HUES6 (cell line): Measurements from ENCODE around the gene POLD3.
"Not testable (repeated sequence)": the region's sequence is repeated elsewhere in the genome, so short reads cannot be mapped to it uniquely, and the experiment has no call there.

Experiments used
- H3K27ac ChIP-seq: 2 replicates; pipeline ENCODE4 v1.7.0; 2013; ENCODE audit warnings: low read depth, mild to moderate bottlenecking, low read length, inconsistent platforms
- H3K27me3 ChIP-seq: 2 replicates; pipeline ENCODE4 v1.6.1; 2013; ENCODE audit warnings: low read length; ENCODE audit not compliant: control insufficient read depth, insufficient read depth
- H3K36me3 ChIP-seq: 2 replicates; pipeline ENCODE4 v1.6.1; 2013; ENCODE audit warnings: low read length; ENCODE audit not compliant: control insufficient read depth, insufficient read depth
- H3K4me1 ChIP-seq: 2 replicates; pipeline ENCODE4 v1.6.1; 2013; ENCODE audit warnings: low read length; ENCODE audit not compliant: control insufficient read depth, insufficient read depth
- H3K4me3 ChIP-seq: 2 replicates; pipeline ENCODE4 v1.5.1; 2013; ENCODE audit warnings: low read depth, low read length
- H3K9ac ChIP-seq: one replicate; pipeline ENCODE4 v1.6.1; 2013; ENCODE audit warnings: mild to moderate bottlenecking, low read length
- H3K9me3 ChIP-seq: 2 replicates; pipeline ENCODE4 v1.6.1; 2013; ENCODE audit warnings: low read depth, low read length; ENCODE audit not compliant: control insufficient read depth, insufficient read depth

The POLD3 gene

DNA sequence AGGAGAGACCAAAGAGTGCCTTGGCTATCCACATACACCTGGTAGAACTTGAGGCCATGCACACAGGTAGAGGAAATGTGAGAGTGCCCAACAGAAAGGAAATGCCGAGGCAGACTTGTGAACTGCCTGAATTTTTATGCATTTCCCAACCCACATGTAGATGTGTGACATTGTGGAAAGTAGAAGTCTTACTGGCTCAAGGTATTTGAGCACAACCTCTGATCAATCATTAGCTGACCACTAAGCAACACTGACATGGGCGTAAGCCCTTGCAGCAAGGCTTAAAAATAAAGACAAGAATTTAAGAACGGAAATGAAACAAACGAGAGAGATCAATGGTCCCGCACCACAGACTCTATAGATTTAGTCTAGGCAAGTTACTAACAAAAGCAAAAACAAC is 62.6 kb downstream of the POLD3 start:
- Histone ChIP-seq H3K4me3 (no peak overlapping the region), H3K9ac (no peak overlapping the region), H3K27me3 (no peaks in the 10 kb centered on the region), H3K4me1 (no peaks in the 10 kb centered on the region), H3K9me3 (peaks cover 9% of the 10 kb centered on the region), H3K27ac (no peak overlapping the region), H3K36me3 (peaks cover 26% of the 10 kb centered on the region)

DNA sequence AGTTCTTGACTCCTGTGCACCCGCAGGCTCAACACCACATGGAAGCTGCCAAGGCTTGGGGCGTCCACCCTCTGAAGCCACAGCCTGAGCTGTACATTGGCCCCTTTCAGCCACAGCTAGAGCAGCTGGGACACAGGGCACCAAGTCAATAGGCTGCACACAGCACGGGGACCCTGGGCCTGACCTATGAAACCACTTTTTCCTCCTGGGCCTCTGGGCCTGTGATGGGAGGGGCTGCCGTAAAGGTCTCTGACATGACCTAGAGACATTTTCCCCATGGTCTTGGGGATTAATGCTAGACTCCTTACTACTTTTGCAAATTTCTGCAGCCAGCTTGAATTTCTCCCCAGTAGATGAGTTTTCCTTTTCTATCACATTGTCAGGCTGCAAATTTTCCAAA is 66.7 kb downstream of the POLD3 start:
- H3K9me3 ChIP-seq, H3K9ac ChIP-seq, H3K4me3 ChIP-seq, H3K4me1 ChIP-seq, H3K27ac ChIP-seq, H3K27me3 ChIP-seq, H3K36me3 ChIP-seq: not testable (repeated sequence)

DNA sequence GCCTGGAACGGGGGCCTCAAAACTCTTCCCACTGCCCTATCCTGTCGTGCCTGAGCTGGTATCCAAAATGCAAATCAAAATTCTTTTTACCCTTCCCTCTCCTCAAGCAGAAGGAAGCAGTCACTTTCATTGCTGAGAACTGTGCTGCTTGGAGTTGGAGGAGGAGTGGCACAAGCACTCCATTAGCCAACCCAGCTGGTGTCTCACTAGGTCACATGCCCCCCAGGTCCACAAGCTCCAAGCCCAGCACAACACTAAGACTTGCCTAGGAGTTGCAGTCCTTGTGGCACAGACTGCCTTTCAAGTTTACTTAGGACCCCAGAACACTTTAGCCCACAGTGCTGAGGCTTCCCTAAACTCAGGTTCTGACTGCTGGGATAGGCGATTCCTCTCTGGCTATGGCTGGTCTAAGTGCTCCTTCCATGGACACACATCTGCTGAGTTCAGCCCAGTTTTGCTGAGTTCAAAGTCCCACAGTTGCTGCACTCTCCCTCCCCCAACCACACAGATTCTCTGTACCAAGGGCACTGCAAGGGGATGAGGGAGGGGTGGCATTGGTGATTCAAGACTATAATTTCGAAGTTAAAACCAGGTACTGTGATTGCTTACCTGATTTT is 70.2 kb downstream of the POLD3 start:
- Histone ChIP-seq H3K27ac (no peak overlapping the region), H3K4me3 (no peak overlapping the region), H3K9me3 (peaks cover 9% of the 10 kb centered on the region), H3K27me3 (no peaks in the 10 kb centered on the region), H3K36me3 (no peaks in the 10 kb centered on the region; the same call in 1 of the 2 replicates), H3K9ac (no peak overlapping the region), H3K4me1 (peaks cover 6% of the 10 kb centered on the region)

DNA sequence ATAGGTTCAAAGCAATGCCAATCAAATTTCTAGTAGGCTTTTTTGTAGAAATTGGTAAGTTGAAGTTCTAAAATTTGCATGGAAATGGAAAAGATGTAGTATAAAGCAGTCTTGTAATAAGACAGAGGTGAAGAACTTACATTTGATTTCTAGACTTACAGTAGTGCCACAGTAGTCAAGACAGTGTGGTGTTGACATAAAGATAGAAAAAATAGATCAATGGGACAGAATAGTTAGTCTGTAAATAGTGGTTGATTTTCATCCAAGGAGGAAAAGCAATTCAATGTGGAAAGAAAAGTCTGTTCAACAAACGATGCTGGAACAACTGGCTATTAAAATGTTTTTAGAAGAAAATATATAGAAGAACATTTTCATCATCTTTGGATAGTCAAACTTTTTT is 70.9 kb downstream of the POLD3 start:
- Histone ChIP-seq H3K9me3 (peaks cover 9% of the 10 kb centered on the region), H3K9ac (no peak overlapping the region), H3K27me3 (no peaks in the 10 kb centered on the region), H3K27ac (no peak overlapping the region), H3K36me3 (no peaks in the 10 kb centered on the region; the same call in 1 of the 2 replicates), H3K4me1 (peaks cover 6% of the 10 kb centered on the region), H3K4me3 (no peak overlapping the region)

DNA sequence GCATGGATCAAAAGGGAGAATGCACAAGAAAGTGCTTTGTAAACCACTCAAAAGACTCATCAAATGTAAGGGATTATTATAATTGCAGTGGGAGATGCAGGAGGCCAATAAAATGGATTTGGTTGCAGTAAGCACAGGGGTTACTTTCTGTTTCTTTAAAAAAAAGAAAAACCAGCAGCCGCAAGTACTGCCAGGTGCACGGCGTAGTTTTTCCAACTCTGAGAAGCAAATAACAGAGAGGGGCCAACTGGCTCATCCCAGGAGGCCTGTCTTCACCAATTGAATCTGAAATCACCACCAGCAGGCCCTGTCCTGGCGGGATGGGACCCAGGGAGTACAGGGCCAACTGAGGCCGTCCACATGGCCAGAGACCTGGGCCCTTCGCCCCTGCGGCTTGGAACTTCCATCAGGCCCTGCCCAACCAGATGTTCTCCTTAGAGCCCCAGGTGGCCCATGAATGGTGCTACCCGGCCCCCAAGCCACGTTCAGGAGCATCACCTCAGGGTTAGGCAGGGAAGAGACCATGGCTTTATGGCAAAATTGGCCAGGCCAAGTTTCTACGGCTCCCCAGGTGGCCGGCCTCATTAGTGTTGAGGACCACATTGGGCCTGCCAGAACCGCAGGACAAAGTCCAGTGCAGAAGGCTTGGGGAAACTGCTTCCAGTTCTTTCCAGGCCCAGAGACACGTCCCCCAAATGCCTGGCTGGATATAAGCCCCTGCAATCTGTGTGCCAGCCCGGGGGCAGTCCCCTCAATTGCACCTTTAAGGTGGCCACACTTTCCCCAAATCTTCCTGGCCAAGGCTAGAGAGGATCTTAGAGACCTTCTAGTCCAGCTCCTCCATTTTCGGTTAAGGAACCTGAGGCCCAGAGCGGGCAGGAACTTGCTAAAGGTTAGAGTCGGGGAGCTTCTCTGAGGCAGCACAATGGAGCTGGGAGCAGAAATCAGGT is 77.1 kb downstream of the POLD3 start:
- Histone ChIP-seq H3K9me3 (peaks cover 2% of the 10 kb centered on the region; the same call in 1 of the 2 replicates), H3K4me1 (no peaks in the 10 kb centered on the region), H3K36me3 (no peaks in the 10 kb centered on the region), H3K9ac (no peak overlapping the region), H3K4me3 (no peak overlapping the region), H3K27me3 (no peaks in the 10 kb centered on the region), H3K27ac (no peak overlapping the region)

DNA sequence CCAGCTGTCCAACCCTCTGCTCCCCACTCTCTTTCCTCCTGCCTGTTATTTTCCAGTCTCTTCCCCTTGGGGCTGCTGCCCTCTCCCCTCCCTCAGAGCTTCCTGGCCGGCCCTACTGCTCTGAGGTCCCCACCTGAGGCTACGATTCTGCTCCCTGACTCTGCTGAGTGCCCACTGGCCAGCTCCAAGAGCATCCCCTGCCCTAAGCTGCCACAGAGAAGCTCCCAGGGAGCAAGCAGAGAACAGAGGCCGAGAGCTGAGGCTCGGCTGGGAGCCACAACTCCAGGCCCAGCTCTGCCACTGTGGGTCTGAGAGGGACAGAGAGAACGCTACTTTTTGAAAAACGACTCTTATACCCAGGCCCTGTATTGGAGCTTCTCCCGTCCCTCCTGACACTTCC is 77.8 kb downstream of the POLD3 start:
- Histone ChIP-seq H3K27ac (no peak overlapping the region), H3K4me3 (no peak overlapping the region), H3K9ac (no peak overlapping the region)

DNA sequence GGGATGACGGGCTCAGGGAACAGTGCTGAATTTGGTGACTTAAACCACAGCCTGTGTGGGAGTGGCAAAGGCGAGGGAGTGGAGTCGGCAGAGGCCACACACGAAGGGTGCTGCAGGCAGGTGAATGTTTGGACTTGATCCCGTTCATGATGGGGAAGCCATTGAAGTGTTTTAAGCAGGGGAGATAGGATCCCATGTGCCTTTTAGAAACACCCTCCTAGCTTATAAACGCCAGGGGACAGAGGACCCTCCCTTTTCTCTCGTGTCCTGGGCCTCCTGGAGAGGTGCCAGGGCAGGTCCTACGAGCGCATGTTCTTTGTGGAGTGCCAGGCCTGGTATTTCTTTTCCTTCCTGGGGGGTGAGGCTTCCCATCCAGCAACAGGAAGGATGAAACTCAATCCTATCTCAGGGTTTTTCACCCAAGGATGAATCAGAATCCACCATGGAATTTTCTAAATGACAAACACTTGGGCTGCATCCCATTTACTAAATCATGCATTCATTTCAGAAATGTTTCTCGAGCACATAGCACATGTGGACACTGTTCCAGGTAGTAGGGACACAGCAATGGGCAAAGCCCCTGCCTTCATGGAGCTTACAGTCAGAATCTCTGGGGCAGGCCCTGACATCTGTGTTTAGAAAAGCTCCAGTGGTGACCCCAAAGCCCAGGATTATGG is 79.3 kb downstream of the POLD3 start:
- Histone ChIP-seq H3K4me1 (no peaks in the 10 kb centered on the region), H3K9me3 (peaks cover 3% of the 10 kb centered on the region; the same call in 1 of the 2 replicates), H3K9ac (no peak overlapping the region), H3K27ac (no peak overlapping the region), H3K36me3 (no peaks in the 10 kb centered on the region), H3K4me3 (no peak overlapping the region), H3K27me3 (no peaks in the 10 kb centered on the region)

More for the DNA sequence above, 77.8 kb downstream of the POLD3 start:
- Histone ChIP-seq H3K36me3 (no peaks in the 10 kb centered on the region), H3K4me1 (no peaks in the 10 kb centered on the region), H3K27me3 (no peaks in the 10 kb centered on the region), H3K9me3 (peaks cover 3% of the 10 kb centered on the region; the same call in 1 of the 2 replicates)

DNA sequence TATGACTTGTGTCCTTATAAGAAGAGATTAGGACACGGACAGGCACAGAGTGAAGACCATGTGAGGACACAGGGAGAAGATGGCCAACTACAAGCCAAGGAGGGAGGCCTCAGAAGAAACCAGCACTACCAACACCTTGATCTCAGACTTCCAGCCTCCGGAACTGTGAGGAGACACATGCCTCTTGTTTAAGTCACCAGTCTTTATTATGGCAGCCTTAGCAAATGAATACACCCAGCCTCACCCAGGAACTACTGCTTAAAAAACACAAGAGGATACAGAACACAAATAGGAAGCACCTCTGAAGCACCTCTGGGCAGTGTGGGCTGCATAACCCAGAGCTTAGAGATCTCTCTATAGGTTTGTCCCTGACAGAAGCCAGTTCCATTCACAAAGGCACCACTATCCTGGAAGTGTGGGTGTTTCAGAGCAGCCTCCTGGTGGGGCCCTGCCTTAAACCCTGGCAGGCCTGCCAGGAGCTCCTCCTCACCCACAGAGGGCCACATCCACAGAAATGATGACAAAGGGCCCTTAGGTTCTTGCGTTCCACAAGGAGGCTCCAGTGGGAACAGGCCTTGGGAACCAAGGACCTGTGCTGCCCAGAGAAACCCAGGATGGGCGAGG is 80.1 kb downstream of the POLD3 start:
- Histone ChIP-seq H3K27ac (no peak overlapping the region), H3K9ac (no peak overlapping the region), H3K27me3 (no peaks in the 10 kb centered on the region), H3K36me3 (no peaks in the 10 kb centered on the region), H3K4me3 (no peak overlapping the region), H3K9me3 (peaks cover 3% of the 10 kb centered on the region; the same call in 1 of the 2 replicates), H3K4me1 (no peaks in the 10 kb centered on the region)

DNA sequence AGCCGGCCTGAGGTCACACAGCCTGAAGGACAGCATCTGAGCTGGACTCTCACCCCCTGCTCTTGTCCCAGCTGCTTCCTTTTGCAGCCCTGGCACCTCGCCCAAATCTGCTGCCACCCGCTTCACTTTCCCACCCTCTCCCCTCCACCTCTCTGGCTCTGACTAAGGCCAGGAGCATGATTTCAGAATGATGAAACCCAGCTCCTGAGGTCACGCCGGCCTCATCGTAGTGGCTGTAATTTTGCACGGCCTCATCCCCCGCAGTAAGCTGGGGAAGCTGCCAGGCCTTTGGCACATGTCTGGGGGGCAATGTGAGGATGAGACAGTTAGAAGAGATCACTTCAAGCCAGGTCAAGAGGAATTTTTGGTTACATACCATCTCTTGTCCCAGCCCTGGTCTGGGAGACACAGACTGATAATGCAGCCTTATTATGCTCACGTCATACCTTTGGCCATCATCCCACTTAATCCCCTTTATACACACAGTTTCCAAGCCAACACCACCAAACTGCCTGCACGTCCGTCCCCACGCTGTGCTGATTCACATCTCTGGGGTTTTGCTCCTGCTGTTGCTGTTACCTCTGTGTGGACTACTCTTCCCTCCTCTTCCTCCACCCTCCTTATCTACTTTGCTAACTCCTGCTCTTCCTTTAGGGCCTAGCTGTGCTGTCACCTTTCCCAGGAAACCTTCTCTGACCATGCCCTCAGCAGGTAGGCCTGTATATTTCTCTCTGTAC is 80.7 kb downstream of the POLD3 start:
- Histone ChIP-seq H3K4me1 (no peaks in the 10 kb centered on the region), H3K36me3 (no peaks in the 10 kb centered on the region), H3K27me3 (no peaks in the 10 kb centered on the region), H3K27ac (no peak overlapping the region), H3K9ac (no peak overlapping the region), H3K9me3 (peaks cover 3% of the 10 kb centered on the region; the same call in 1 of the 2 replicates), H3K4me3 (no peak overlapping the region)

DNA sequence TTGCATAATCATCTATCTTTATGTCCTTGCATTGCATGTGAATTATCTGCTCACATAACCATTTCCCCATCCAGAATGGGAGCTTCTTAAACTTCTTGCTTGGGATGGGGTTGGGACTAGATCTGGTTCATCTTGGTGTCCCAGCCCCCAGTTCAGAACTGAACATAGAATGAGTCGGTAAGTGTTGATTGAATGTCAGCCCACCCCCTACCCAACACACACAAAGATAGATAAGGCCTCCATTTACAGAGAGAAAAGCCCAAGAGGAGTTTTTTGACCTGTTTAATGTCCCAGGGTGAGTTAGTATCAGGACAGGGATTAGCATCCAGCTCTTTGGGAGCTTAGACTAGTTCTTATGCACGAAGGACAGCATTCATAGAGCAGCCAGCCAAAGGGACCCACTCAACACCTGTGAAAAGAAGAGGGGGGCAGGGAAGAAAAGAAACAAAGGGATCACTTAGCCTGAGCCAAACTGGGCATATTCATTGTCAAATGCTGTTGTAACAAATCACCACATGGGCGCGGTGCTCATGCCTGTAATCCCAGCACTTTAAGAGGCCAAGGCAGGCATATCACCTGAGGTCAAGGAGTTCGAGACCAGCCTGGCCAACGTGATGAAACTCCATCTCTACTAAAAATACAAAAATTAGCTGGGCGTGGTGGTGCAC is 81.4 kb downstream of the POLD3 start:
- no peak overlapping the region for H3K9ac ChIP-seq
- no peaks in the 10 kb centered on the region for H3K27me3 ChIP-seq
- no peak overlapping the region for H3K4me3 ChIP-seq
- no peaks in the 10 kb centered on the region for H3K4me1 ChIP-seq
- H3K36me3 ChIP-seq, result no peaks in the 10 kb centered on the region
- H3K9me3 ChIP-seq, result peaks cover 3% of the 10 kb centered on the region; the same call in 1 of the 2 replicates
- no peak overlapping the region for H3K27ac ChIP-seq
